Measurements from ENCODE around the gene CARD14.

GRCh38 chr17:80213643-80213975, 43.8 kb downstream of the CARD14 start:
- TF ChIP-seq CTCF (conservative IDR thresholded peaks at IDR 0.05; ENCODE audit: low read depth, low read length) (no peak), EZH2 (IDR thresholded peaks at IDR 0.05; ENCODE audit: borderline replicate concordance, low read depth, low read length, poor library complexity, severe bottlenecking) (no peak)
